Measurements from ENCODE around the gene MC2R.

DNA sequence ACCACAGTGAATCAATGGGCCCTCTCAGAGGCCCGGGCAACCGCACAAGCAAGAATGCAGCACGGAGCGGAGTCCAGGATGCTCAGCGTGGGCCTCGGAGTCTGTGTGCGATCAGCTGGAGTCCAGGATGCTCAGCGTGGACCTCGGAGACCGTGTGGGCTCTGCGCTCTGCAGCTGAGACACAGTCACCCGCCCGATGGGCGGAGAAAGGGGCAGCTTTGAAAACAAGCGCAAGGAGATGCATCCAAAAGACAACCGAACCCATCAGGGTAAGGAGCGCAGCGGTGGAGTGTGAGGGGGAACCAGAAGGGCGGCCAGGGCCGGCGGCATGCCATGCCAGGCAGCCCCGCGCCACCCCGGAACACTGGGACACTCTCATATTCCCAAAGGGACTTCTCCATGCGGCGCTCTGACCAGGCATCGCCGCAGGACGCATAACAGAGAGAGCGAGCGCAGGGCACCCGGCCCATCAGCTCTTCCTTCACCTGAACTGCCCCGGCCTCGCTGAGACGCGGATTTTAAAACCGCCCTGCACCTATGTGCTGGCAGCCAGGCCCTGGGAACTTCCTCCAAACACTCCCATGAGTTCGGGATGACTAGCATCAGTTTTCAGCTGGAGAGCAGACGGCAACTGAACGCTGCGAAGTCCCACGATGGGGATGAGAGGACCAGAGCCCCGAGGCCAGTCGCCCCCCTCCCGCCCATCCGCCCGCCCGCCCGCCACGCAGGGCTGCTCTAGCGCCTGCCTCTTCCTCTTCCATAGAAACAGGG, 46.6 kb downstream of the MC2R start:
- TF ChIP-seq, protein P1, sequence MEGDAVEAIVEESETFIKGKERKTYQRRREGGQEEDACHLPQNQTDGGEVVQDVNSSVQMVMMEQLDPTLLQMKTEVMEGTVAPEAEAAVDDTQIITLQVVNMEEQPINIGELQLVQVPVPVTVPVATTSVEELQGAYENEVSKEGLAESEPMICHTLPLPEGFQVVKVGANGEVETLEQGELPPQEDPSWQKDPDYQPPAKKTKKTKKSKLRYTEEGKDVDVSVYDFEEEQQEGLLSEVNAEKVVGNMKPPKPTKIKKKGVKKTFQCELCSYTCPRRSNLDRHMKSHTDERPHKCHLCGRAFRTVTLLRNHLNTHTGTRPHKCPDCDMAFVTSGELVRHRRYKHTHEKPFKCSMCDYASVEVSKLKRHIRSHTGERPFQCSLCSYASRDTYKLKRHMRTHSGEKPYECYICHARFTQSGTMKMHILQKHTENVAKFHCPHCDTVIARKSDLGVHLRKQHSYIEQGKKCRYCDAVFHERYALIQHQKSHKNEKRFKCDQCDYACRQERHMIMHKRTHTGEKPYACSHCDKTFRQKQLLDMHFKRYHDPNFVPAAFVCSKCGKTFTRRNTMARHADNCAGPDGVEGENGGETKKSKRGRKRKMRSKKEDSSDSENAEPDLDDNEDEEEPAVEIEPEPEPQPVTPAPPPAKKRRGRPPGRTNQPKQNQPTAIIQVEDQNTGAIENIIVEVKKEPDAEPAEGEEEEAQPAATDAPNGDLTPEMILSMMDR (IDR thresholded peaks at IDR 0.05), result no peak
- no peak for TF ChIP-seq POLR2A (IDR thresholded peaks at IDR 0.05)
- TF ChIP-seq EP300 (IDR thresholded peaks at IDR 0.05), result no peak
